K562 (cell line): Measurements from ENCODE around the gene SLC44A5. TPM values are rescaled to one million over a fixed set of nuclear protein-coding genes. Genes with fewer than 3 reads are reported as not detected.

ENCODE experiments used
- ARID1B ChIP-seq: fragments of 450-650 bp; IDR thresholded peaks from 2 replicates; pipeline ENCODE4 v1.6.1; 2016; ENCODE audit warnings: antibody characterized with exemption, mild to moderate bottlenecking, inconsistent platforms
- ATF3 ChIP-seq, 2 experiments: fragments of 450-650 bp in 1 of 2; sonication (generic) in 1 of 2; formaldehyde crosslinking in 1 of 2; IDR thresholded peaks in 1 of 2; conservative IDR thresholded peaks in 1 of 2; 2 replicates each; pipeline versions ENCODE4 v1.6.1 to v1.8.1; 2016 to 2023; ENCODE audit warnings: mild to moderate bottlenecking in 2 of 2, moderate library complexity in 2 of 2, inconsistent platforms in 1 of 2, missing genetic modification reagents in 1 of 2
- CHD4 ChIP-seq: fragments of 200-600 bp; sonication (generic); IDR thresholded peaks from 3 replicates; pipeline ENCODE4 v1.6.1; 2012; ENCODE audit warnings: low read depth, mild to moderate bottlenecking, mixed read lengths, low read length, inconsistent platforms; ENCODE audit not compliant: insufficient read depth, insufficient replicate concordance, poor library complexity, severe bottlenecking
- DNMT1 ChIP-seq: fragments of 450-650 bp; IDR thresholded peaks from 2 replicates; pipeline ENCODE4 v1.6.1; 2016; ENCODE audit warnings: antibody characterized with exemption, mild to moderate bottlenecking
- GATAD2B ChIP-seq: fragments of 450-650 bp; IDR thresholded peaks from 2 replicates; pipeline ENCODE4 v1.6.1; 2017; ENCODE audit warnings: mild to moderate bottlenecking, borderline replicate concordance
- KDM2B ChIP-seq: fragments of 250-450 bp; sonication (Bioruptor Pico); IDR thresholded peaks from 2 replicates; pipeline ENCODE4 v1.8.0; 2021; ENCODE audit warnings: mild to moderate bottlenecking, moderate library complexity
- KHSRP ChIP-seq: fragments of 450-650 bp; IDR thresholded peaks from 2 replicates; pipeline ENCODE4 v1.6.1; 2017
- MTA1 ChIP-seq: fragments of 450-650 bp; IDR thresholded peaks from 2 replicates; pipeline ENCODE4 v1.6.1; 2017; ENCODE audit warnings: borderline replicate concordance
- POU5F1 ChIP-seq: fragments of 150-350 bp; IDR thresholded peaks from 2 replicates; pipeline ENCODE4 v1.6.1; 2014; ENCODE audit warnings: borderline replicate concordance, low read length, low read depth, mild to moderate bottlenecking; ENCODE audit not compliant: partially characterized antibody
- PTRF ChIP-seq: fragments of 450-650 bp; IDR thresholded peaks from 2 replicates; pipeline ENCODE4 v1.6.1; 2016; ENCODE audit warnings: mild to moderate bottlenecking, missing genetic modification characterization, missing compliant biosample characterization
- RBBP5 ChIP-seq: fragments of 200-600 bp; sonication (generic); IDR thresholded peaks from 2 replicates; pipeline ENCODE4 v1.6.1; 2012; ENCODE audit warnings: borderline replicate concordance, mild to moderate bottlenecking, low read length, control low read depth, inconsistent platforms; ENCODE audit not compliant: insufficient read depth, poor library complexity, severe bottlenecking
- SMAD1 ChIP-seq: fragments of 150-350 bp; IDR thresholded peaks from 2 replicates; pipeline ENCODE4 v1.6.1; 2014; ENCODE audit warnings: low read length, low read depth; ENCODE audit not compliant: partially characterized antibody
- SOX6 ChIP-seq: fragments of 450-650 bp; IDR thresholded peaks from 2 replicates; pipeline ENCODE4 v1.6.1; 2014; ENCODE audit warnings: mild to moderate bottlenecking
- XRCC3 ChIP-seq: fragments of 450-650 bp; IDR thresholded peaks from 2 replicates; pipeline ENCODE4 v1.6.1; 2017; ENCODE audit warnings: mild to moderate bottlenecking, moderate library complexity
- ZBED1 ChIP-seq: IDR thresholded peaks from 2 replicates; pipeline ENCODE4 v1.6.1; 2014
- ZNF3 ChIP-seq: fragments of 250-450 bp; sonication (Bioruptor Pico); IDR thresholded peaks from 2 replicates; pipeline ENCODE4 v1.5.0; 2021; ENCODE audit warnings: mild to moderate bottlenecking, moderate library complexity
- ZNF318 ChIP-seq, 2 experiments: fragments of 450-650 bp; IDR thresholded peaks; 2 replicates each; pipeline ENCODE4 v1.6.1; 2016; ENCODE audit warnings: mild to moderate bottlenecking in 2 of 2, borderline replicate concordance in 1 of 2, low read depth in 1 of 2, moderate library complexity in 1 of 2
- ZNF431 ChIP-seq: sonication (generic); formaldehyde crosslinking; IDR thresholded peaks from 2 replicates; pipeline ENCODE4 v1.8.0; 2022; ENCODE audit warnings: mild to moderate bottlenecking, missing genetic modification reagents
- ZNF586 ChIP-seq: fragments of 450-650 bp; formaldehyde crosslinking; conservative IDR thresholded peaks from 2 replicates; pipeline ENCODE4 v1.4.0; 2020; ENCODE audit warnings: mild to moderate bottlenecking, moderate library complexity
- ZSCAN32 ChIP-seq: fragments of 450-650 bp; formaldehyde crosslinking; IDR thresholded peaks from 2 replicates; pipeline ENCODE4 v1.4.0; 2020; ENCODE audit warnings: mild to moderate bottlenecking, moderate library complexity
- polyA plus RNA-seq, 8 experiments: library from polyadenylated mRNA; depleted of rRNA in 4 of 8; stranded (reverse) in 5 of 8; unstranded in 3 of 8; fragments of >200 nt; fragmentation: Nextera tagmentation in 2 of 8; fragmentation: Illumina TruSeq in 1 of 8; extraction: Ambion mirVana in 2 of 8; extraction: Trizol in 1 of 8; gene quantifications; 2 replicates each; pipeline versions ENCODE4 v1.2.1 to v1.2.3, GENCODE V29; 2011 to 2014; ENCODE audit warnings: inconsistent platforms in 1 of 8, missing spikeins in 1 of 8
- total RNA-seq, 7 experiments: library from RNA; depleted of rRNA in 6 of 7; stranded (reverse); fragments of >200 nt in 6 of 7; fragmentation: Illumina TruSeq in 2 of 7; extraction: Trizol in 2 of 7; gene quantifications; 2 replicates each; pipeline versions ENCODE4 v1.2.1 to v1.2.3, GENCODE V29; 2011 to 2021; ENCODE audit warnings: low replicate concordance in 1 of 7

Gene SLC44A5
- total and polyA plus RNA-seq, 9 of the 15 experiments (the other 6 are each of a cell fraction or from before 2014, with no cell fraction given), result 1.2 to 10.1 (median 3.2) TPM

GRCh38 chr1:75449998-75450397, 160.9 kb downstream of the SLC44A5 start (continued):
- TF ChIP-seq ZNF318 (IDR thresholded peaks at IDR 0.05; ENCODE audit: borderline replicate concordance in 1 of 2, low read depth in 1 of 2) (no peak), XRCC3 (no peak), KHSRP (no peak), RBBP5 (no peak), KDM2B (no peak), CHD4 (no peak), MTA1 (no peak), SOX6 (no peak), ZSCAN32 (CRISPR knock-in tag) (0 out of 2 replicates have a peak, but pooled peaks have one; percentile 40), ATF3 (IDR thresholded peaks at IDR 0.05) (peak; percentile 59; the same call in 1 of the 2 replicates), ATF3 (CRISPR knock-in tag; conservative IDR thresholded peaks at IDR 0.05) (no peak), DNMT1 (no peak), ZNF431 (CRISPR knock-in tag) (no peak), GATAD2B (no peak), ARID1B (peak; percentile 38; the same call in 1 of the 2 replicates), POU5F1 (no peak), ZNF586 (CRISPR knock-in tag) (no peak), PTRF (tag) (no peak), SMAD1 (no peak), ZBED1 (no peak), ZNF3 (CRISPR knock-in tag) (no peak)
